Measurements from ENCODE around the gene MTERF2. TPM values are rescaled to one million over a fixed set of nuclear protein-coding genes. Genes with fewer than 3 reads are reported as not detected.
A peak's percentile ranks its signal among the peaks of the same experiment; 100 is the strongest.

Gene MTERF2
- total RNA-seq, 3 donors from 2014 or later (not counting 1 experiment from before 2014, with no cell fraction given) = 12.5 to 24.0 (median 15.1) TPM

DNA sequence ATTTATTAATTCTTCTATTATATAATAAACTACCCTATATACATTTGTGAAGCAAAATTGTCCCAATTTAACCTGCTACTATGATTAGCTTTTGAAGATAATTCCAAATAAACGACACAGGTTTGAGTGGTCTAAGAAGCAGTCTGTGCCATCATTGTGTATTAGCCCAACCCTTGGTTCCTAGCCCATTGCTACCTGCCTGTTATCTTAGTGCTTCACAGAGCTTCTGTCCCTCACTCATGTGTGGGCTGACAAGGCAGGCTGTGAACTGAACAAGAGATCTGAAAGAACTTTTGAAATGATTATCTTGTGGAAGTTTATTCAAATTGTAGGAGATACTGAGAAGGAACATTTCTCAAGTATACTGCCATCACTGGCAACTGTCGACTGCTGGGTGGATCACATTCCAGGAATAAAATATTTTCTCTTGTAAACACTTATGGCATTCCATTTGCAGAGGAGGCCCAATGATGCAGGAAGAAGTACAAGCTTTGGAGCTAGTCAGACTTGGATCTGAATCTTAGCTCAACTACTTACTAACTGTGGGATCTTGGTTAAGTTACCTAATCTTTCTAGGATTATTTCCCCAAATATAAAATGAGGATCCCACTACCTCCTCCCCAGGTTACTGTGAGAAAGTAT is 7.8 kb upstream of the MTERF2 start:
- Histone ChIP-seq H3K36me3 (ENCODE audit: control insufficient read depth, insufficient read depth, low read length) (peaks cover 17% of the 10 kb centered on the region), H3K4me1 (ENCODE audit: control insufficient read depth, insufficient read depth, low read length) (no peaks in the 10 kb centered on the region), H3K4me3 (ENCODE audit: low read length) (no peak overlapping the region), H3K27me3 (ENCODE audit: control insufficient read depth, insufficient read depth, low read length) (no peaks in the 10 kb centered on the region), H3K9me3 (ENCODE audit: control insufficient read depth, insufficient read depth, low read length) (no peaks in the 10 kb centered on the region), H3K27ac (ENCODE audit: low read length) (no peak overlapping the region)
- intact Hi-C loops (cut with micrococcal nuclease) = no loop called here
- H3K27me3 Mint-ChIP-seq (ENCODE audit: low read depth in 2 of 2) = no peaks in the 10 kb centered on the region
- peaks cover 17% of the 10 kb centered on the region for H3K36me3 Mint-ChIP-seq
- TF ChIP-seq, protein P1, sequence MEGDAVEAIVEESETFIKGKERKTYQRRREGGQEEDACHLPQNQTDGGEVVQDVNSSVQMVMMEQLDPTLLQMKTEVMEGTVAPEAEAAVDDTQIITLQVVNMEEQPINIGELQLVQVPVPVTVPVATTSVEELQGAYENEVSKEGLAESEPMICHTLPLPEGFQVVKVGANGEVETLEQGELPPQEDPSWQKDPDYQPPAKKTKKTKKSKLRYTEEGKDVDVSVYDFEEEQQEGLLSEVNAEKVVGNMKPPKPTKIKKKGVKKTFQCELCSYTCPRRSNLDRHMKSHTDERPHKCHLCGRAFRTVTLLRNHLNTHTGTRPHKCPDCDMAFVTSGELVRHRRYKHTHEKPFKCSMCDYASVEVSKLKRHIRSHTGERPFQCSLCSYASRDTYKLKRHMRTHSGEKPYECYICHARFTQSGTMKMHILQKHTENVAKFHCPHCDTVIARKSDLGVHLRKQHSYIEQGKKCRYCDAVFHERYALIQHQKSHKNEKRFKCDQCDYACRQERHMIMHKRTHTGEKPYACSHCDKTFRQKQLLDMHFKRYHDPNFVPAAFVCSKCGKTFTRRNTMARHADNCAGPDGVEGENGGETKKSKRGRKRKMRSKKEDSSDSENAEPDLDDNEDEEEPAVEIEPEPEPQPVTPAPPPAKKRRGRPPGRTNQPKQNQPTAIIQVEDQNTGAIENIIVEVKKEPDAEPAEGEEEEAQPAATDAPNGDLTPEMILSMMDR (IDR thresholded peaks at IDR 0.05) = no peak
- no peak overlapping the region for H3K27ac Mint-ChIP-seq
- H3K4me1 Mint-ChIP-seq = no peaks in the 10 kb centered on the region
- H3K4me3 Mint-ChIP-seq = no peak overlapping the region
- WGBS (ENCODE audit: insufficient coverage) = 100% methylated on average over 2 of the region's 2 CpGs
- H3K9me3 Mint-ChIP-seq = no peaks in the 10 kb centered on the region
- DNase-seq (no peak), ATAC-seq (no peak)

DNA sequence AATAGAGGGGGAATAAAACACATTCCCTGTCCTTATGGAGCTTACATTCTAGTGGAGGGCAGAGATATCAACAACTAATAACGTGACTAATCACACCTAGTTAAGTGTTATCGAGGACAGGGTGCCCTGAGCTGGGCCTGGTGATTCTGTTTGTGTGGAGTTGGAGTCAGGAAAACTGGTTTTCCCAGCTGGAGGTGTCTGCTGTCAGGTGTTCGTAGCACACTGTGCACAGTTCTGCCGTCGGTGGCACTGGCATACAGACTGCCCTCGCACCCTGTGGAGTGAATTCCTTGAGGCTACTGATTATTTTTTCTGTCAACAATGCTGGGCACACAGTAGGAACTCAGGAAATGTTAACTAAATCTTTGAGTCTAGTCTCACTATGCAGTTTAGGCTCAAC is 900 bp upstream of the MTERF2 start:
- H3K4me3 Mint-ChIP-seq = peak overlapping the region; percentile 96
- Histone ChIP-seq H3K27ac (ENCODE audit: low read length) (no peak overlapping the region), H3K4me3 (ENCODE audit: low read length) (no peak overlapping the region), H3K36me3 (ENCODE audit: control insufficient read depth, insufficient read depth, low read length) (peaks cover 2% of the 10 kb centered on the region), H3K4me1 (ENCODE audit: control insufficient read depth, insufficient read depth, low read length) (peaks cover 10% of the 10 kb centered on the region), H3K27me3 (ENCODE audit: control insufficient read depth, insufficient read depth, low read length) (no peaks in the 10 kb centered on the region), H3K9me3 (ENCODE audit: control insufficient read depth, insufficient read depth, low read length) (no peaks in the 10 kb centered on the region)
- DNase-seq (no peak), ATAC-seq (no peak)
- TF ChIP-seq, protein P1 (IDR thresholded peaks at IDR 0.05) = no peak
- H3K4me1 Mint-ChIP-seq = peaks cover 24 to 50% of the 10 kb centered on the region in 2 donors
- H3K36me3 Mint-ChIP-seq = no peaks in the 10 kb centered on the region
- no peaks in the 10 kb centered on the region for H3K27me3 Mint-ChIP-seq (ENCODE audit: low read depth in 2 of 2)
- 94% methylated on average over 6 of the region's 6 CpGs for WGBS (ENCODE audit: insufficient coverage)
- intact Hi-C loops (cut with micrococcal nuclease) = loop anchor here (10.0 kb wide), 1 partner anchor 107 kb away; the partner anchor contains the start of gene CRY1
- H3K27ac Mint-ChIP-seq = peak overlapping the region; percentile 92 to 97
- no peaks in the 10 kb centered on the region for H3K9me3 Mint-ChIP-seq

DNA sequence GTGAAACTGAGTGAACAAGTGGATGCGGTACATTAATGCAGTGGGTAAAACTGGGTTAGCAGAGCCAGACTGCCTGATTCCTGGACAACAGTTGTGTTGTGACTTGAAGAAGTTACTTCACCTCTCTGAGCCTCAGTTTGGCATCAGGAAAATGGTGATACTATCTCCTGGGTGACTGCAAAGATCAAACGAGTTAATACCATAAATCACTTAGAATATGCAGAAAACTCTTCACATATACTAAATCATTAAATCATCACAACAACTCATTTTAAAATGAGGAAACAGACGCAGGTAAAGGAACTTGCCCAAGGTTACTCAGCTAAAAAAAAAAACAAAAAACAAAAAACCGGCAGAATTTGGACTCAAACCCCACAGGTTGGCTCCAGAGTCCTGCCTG is 811 bp downstream of the MTERF2 start:
- Histone ChIP-seq H3K9me3 (ENCODE audit: control insufficient read depth, insufficient read depth, low read length) (no peaks in the 10 kb centered on the region), H3K4me1 (ENCODE audit: control insufficient read depth, insufficient read depth, low read length) (peaks cover 10% of the 10 kb centered on the region), H3K4me3 (ENCODE audit: low read length) (peak overlapping the region; percentile 92), H3K27me3 (ENCODE audit: control insufficient read depth, insufficient read depth, low read length) (no peaks in the 10 kb centered on the region), H3K36me3 (ENCODE audit: control insufficient read depth, insufficient read depth, low read length) (peaks cover 2% of the 10 kb centered on the region), H3K27ac (ENCODE audit: low read length) (peak overlapping the region; percentile 75)
- H3K4me1 Mint-ChIP-seq = peaks cover 24 to 50% of the 10 kb centered on the region in 2 donors
- no peaks in the 10 kb centered on the region for H3K27me3 Mint-ChIP-seq (ENCODE audit: low read depth in 2 of 2)
- H3K27ac Mint-ChIP-seq = peak overlapping the region; percentile 92 to 97
- TF ChIP-seq, protein P1 (IDR thresholded peaks at IDR 0.05) = no peak
- WGBS (ENCODE audit: insufficient coverage) = 35% methylated on average over 4 of the region's 4 CpGs
- peak overlapping the region; percentile 96 for H3K4me3 Mint-ChIP-seq
- H3K36me3 Mint-ChIP-seq = no peaks in the 10 kb centered on the region
- no peak for DNase-seq
- no peaks in the 10 kb centered on the region for H3K9me3 Mint-ChIP-seq
- ATAC-seq = no peak
- intact Hi-C loops (cut with micrococcal nuclease) = loop anchor here (10.0 kb wide), 1 partner anchor 109 kb away; the partner anchor contains the start of gene CRY1
